Measurements from ENCODE around the gene CACNB1.
"Not testable (repeated sequence)": the region's sequence is repeated elsewhere in the genome, so short reads cannot be mapped to it uniquely, and the experiment has no call there.

Gene CACNB1

GRCh38 chr17:39173526-39174274 is 23.8 kb downstream of the CACNB1 start:
- no peak for ATAC-seq

GRCh38 chr17:39173080-39173479 is 24.4 kb downstream of the CACNB1 start:
- ATAC-seq = no peak

GRCh38 chr17:39171933-39172332 is 25.5 kb downstream of the CACNB1 start:
- no peak for ATAC-seq

- ATAC-seq = no peak
Measured at GRCh38 chr17:39170558-39170957, 26.9 kb downstream of the CACNB1 start.

- no peak for ATAC-seq
Measured at GRCh38 chr17:39170109-39170508, 27.4 kb downstream of the CACNB1 start.

GRCh38 chr17:39169518-39169917 is 28.0 kb downstream of the CACNB1 start:
- no peak for ATAC-seq

GRCh38 chr17:39169101-39169500 is 28.4 kb downstream of the CACNB1 start:
- ATAC-seq = no peak

GRCh38 chr17:39168503-39168902 is 29.0 kb downstream of the CACNB1 start:
- not testable (repeated sequence) for ATAC-seq

GRCh38 chr17:39167476-39167875 is 30.0 kb downstream of the CACNB1 start:
- no peak for ATAC-seq

- no peak for ATAC-seq
Measured at GRCh38 chr17:39166437-39167335, 30.8 kb downstream of the CACNB1 start.

- ATAC-seq = no peak
Measured at GRCh38 chr17:39165841-39166349, 31.6 kb downstream of the CACNB1 start, which contains the start of gene ARL5C. Gene ARL5C, minus strand, starts transcription at chr17:39166161. Its CDS starts 401 bp downstream, at chr17:39165760.

GRCh38 chr17:39165178-39165840 is 32.2 kb downstream of the CACNB1 start:
- peak in 1 of 2 donors; percentile 4 for ATAC-seq

- peak; percentile 96 for ATAC-seq
Measured at GRCh38 chr17:39164675-39165143, 32.8 kb downstream of the CACNB1 start.

GRCh38 chr17:39161962-39162361 is 35.5 kb downstream of the CACNB1 start:
- ATAC-seq = no peak

GRCh38 chr17:39158623-39159022 is 38.8 kb downstream of the CACNB1 start:
- no peak for ATAC-seq

GRCh38 chr17:39156491-39156890 is 41.0 kb downstream of the CACNB1 start:
- no peak for ATAC-seq

- ATAC-seq = no peak
Measured at GRCh38 chr17:39155654-39156053, 41.8 kb downstream of the CACNB1 start.

GRCh38 chr17:39153599-39154051 is 43.8 kb downstream of the CACNB1 start:
- ATAC-seq = peak; percentile 55 to 68

GRCh38 chr17:39151943-39152818 is 45.3 kb downstream of the CACNB1 start:
- ATAC-seq = no peak

- no peak for ATAC-seq
Measured at GRCh38 chr17:39151150-39151942, 46.1 kb downstream of the CACNB1 start, which contains the start of gene PLXDC1. Gene PLXDC1, minus strand, starts transcription at chr17:39151637. Its CDS starts 200 bp downstream, at chr17:39151437.

- ATAC-seq = no peak
Measured at GRCh38 chr17:39150795-39151149, 46.7 kb downstream of the CACNB1 start.

All from activated CD4-positive, CD25-positive, alpha-beta regulatory T cell treated with anti-CD3 and anti-CD28 coated beads, Interleukin-2, amount 50 U/mL, for 24 hours (primary cell).